Transverse colon (tissue), 4 donors: ENCODE measurements around the gene DOCK6. TPM values are rescaled to one million over a fixed set of nuclear protein-coding genes. Genes with fewer than 3 reads are reported as not detected.
"Not testable (repeated sequence)": the region's sequence is repeated elsewhere in the genome, so short reads cannot be mapped to it uniquely, and the experiment has no call there.

Source experiments
- DNase-seq: peaks from one replicate; pipeline ENCODE4 v3.0.0-alpha.2; 2019
- H3K27ac ChIP-seq, 4 donors: fragments of 200-600 bp; sonication (generic); 2 replicates each; pipeline ENCODE4 v1.5.1; 2016 to 2018; ENCODE audit warnings: inconsistent platforms in 4 of 4
- H3K27me3 ChIP-seq: fragments of 200-600 bp; sonication (generic); 2 replicates; pipeline ENCODE4 v1.5.1; 2017; ENCODE audit warnings: inconsistent platforms
- H3K36me3 ChIP-seq, 4 donors: fragments of 200-600 bp; sonication (generic); 2 replicates each; pipeline ENCODE4 v1.5.1; 2017 to 2019; ENCODE audit warnings: inconsistent platforms in 4 of 4
- H3K4me1 ChIP-seq, 4 donors: fragments of 200-600 bp; sonication (generic); 2 replicates each; pipeline ENCODE4 v1.5.1; 2017 to 2020; ENCODE audit warnings: inconsistent platforms in 4 of 4
- H3K4me3 ChIP-seq, 4 donors: fragments of 200-600 bp; sonication (generic); 1 replicate in 1 of 4; 2 replicates in 3 of 4; pipeline versions ENCODE4 v1.5.1 to v1.6.1; 2017 to 2019; ENCODE audit warnings: inconsistent platforms in 4 of 4
- H3K9me3 ChIP-seq, 2 donors: fragments of 200-600 bp; sonication (generic); 2 replicates each; pipeline ENCODE4 v1.5.1; 2017 to 2019; ENCODE audit warnings: inconsistent platforms in 2 of 2
- EP300 ChIP-seq: sonication (generic); formaldehyde crosslinking; IDR thresholded peaks from one replicate; pipeline ENCODE4 v1.6.1; 2017; ENCODE audit warnings: antibody characterized with exemption, low read depth
- POLR2A ChIP-seq: fragments of 450-650 bp; IDR thresholded peaks from one replicate; pipeline ENCODE4 v1.6.1; 2016; ENCODE audit warnings: antibody characterized with exemption, mild to moderate bottlenecking, moderate library complexity
- POLR2AphosphoS5 ChIP-seq, 3 donors: sonication (generic); formaldehyde crosslinking; IDR thresholded peaks; one replicate each; pipeline ENCODE4 v1.6.1; 2016; ENCODE audit warnings: antibody characterized with exemption in 3 of 3
- WGBS, 2 donors: methylation state at CpG; one replicate each; pipeline ENCODE4 v1.1.5; 2018; ENCODE audit warnings: low coverage in 1 of 2; 5-methylcytosine and 5-hydroxymethylcytosine counted together
- in situ Hi-C, 4 donors: fragments of 200-750 bp; cut with MboI; loops; one replicate each; pipeline versions ENCODE4 v1.15.0 to v1.15.1; 2017; ENCODE audit warnings: low sequenced_read_pairs in 3 of 4, low pct_ligation_motif_present in 1 of 4, low pct_unique_long_range_greater_than_20kb in 1 of 4
- intact Hi-C: fragments of 100-400 bp; cut with DNase I; formaldehyde crosslinking; loops from one replicate; pipeline ENCODE4 v1.15.1; 2023; ENCODE audit warnings: low total_unique reads
- total RNA-seq, 4 donors: library from RNA; depleted of rRNA; stranded (reverse); fragments of >200 nt; gene quantifications; one replicate each; pipeline ENCODE4 v1.1.0, GENCODE V29; 2016
- TF ChIP-seq, protein P1 (sequence below), 5 experiments: fragments of 200-600 bp in 3 of 5; fragments of 450-650 bp in 2 of 5; sonication (generic) in 3 of 5; IDR thresholded peaks; 1 replicate in 2 of 5; 2 replicates in 3 of 5; pipeline ENCODE4 v1.5.1; 2016 to 2017; ENCODE audit warnings: antibody characterized with exemption in 5 of 5, inconsistent platforms in 3 of 5, mild to moderate bottlenecking in 2 of 5, moderate library complexity in 1 of 5

Gene DOCK6
- total RNA-seq, 4 donors from 2014 or later, result 66.4 to 268 (median 78.4) TPM

GRCh38 chr19:11181488-11181887, 80.8 kb downstream of the DOCK6 start:
- WGBS, 2 donors, result 90 to 100% methylated on average over 1 to 4 of the region's 4 CpGs
- Histone ChIP-seq H3K36me3 (no peaks in the 10 kb centered on the region), H3K4me3 (no peak overlapping the region), H3K4me1 (peaks cover 15 to 37% (median 17%) of the 10 kb centered on the region in 4 donors), H3K27me3 (no peaks in the 10 kb centered on the region), H3K27ac (peak overlapping the region; percentile 52 to 96 (median 78)), H3K9me3 (no peaks in the 10 kb centered on the region)
- DNase-seq, result no peak
- in situ Hi-C loops, result no loop called here
- TF ChIP-seq POLR2A (no peak), EP300 (no peak), POLR2AphosphoS5 (IDR thresholded peaks at IDR 0.05) (no peak)
- TF ChIP-seq, protein P1, sequence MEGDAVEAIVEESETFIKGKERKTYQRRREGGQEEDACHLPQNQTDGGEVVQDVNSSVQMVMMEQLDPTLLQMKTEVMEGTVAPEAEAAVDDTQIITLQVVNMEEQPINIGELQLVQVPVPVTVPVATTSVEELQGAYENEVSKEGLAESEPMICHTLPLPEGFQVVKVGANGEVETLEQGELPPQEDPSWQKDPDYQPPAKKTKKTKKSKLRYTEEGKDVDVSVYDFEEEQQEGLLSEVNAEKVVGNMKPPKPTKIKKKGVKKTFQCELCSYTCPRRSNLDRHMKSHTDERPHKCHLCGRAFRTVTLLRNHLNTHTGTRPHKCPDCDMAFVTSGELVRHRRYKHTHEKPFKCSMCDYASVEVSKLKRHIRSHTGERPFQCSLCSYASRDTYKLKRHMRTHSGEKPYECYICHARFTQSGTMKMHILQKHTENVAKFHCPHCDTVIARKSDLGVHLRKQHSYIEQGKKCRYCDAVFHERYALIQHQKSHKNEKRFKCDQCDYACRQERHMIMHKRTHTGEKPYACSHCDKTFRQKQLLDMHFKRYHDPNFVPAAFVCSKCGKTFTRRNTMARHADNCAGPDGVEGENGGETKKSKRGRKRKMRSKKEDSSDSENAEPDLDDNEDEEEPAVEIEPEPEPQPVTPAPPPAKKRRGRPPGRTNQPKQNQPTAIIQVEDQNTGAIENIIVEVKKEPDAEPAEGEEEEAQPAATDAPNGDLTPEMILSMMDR (IDR thresholded peaks at IDR 0.05), result no peak
- intact Hi-C loops, result no loop called here

DNA sequence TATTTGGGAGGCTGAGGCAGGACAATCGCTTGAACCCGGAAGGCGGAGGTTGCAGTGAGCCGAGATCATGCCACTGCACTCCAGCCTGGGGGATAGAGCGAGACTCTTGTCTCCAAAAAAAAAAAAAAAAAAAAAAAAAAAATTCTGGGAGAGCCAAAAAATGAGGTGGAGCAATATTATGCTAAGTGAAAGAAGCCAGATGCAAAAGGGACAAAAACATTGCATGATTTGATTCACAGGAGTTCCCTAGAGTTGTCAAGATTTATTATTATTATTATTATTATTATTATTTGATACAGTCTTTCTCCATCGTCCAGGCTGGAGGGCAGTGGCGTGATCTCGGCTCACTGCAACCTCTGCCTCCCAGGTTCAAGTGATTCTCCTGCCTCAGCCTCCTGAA, 81.3 kb downstream of the DOCK6 start:
- intact Hi-C loops, in situ Hi-C loops, H3K36me3 ChIP-seq, H3K4me3 ChIP-seq, H3K9me3 ChIP-seq, H3K27me3 ChIP-seq, DNase-seq: not testable (repeated sequence)
- H3K27ac ChIP-seq, result peak overlapping the region; percentile 52 to 96 (median 78)
- peaks cover 15 to 37% (median 17%) of the 10 kb centered on the region in 4 donors for H3K4me1 ChIP-seq
- TF ChIP-seq POLR2AphosphoS5 (IDR thresholded peaks at IDR 0.05), result peak in 2 of 3 donors; percentile 37 to 47
- 74% methylated on average over 8 of the region's 8 CpGs; no CpG with 5 or more reads in 1 of the 2 donors for WGBS, 2 donors

GRCh38 chr19:11180346-11180745, 82.0 kb downstream of the DOCK6 start:
- no peak for TF ChIP-seq EP300
- TF ChIP-seq POLR2AphosphoS5 (IDR thresholded peaks at IDR 0.05), result no peak
- TF ChIP-seq POLR2A, result no peak
- TF ChIP-seq, protein P1 (IDR thresholded peaks at IDR 0.05), result no peak
- DNase-seq, result no peak
- intact Hi-C loops (no loop called here), in situ Hi-C loops (no loop called here)
- no peaks in the 10 kb centered on the region for H3K9me3 ChIP-seq
- no peak overlapping the region for H3K4me3 ChIP-seq
- peaks cover 12 to 32% (median 16%) of the 10 kb centered on the region in 4 donors for H3K4me1 ChIP-seq
- no peaks in the 10 kb centered on the region for H3K27me3 ChIP-seq
- peak overlapping the region; percentile 52 to 96 (median 78) for H3K27ac ChIP-seq
- WGBS, 2 donors, result 51% methylated on average over 8 of the region's 8 CpGs; no CpG with 5 or more reads in 1 of the 2 donors
- H3K36me3 ChIP-seq, result no peaks in the 10 kb centered on the region

GRCh38 chr19:11179716-11180297, 82.5 kb downstream of the DOCK6 start:
- 56% methylated on average over 11 of the region's 11 CpGs; no CpG with 5 or more reads in 1 of the 2 donors for WGBS, 2 donors
- Histone ChIP-seq H3K4me3 (peak overlapping the region in 1 of 4 donors; percentile 9), H3K27me3 (no peaks in the 10 kb centered on the region), H3K4me1 (peaks cover 8 to 27% (median 15%) of the 10 kb centered on the region in 4 donors), H3K36me3 (no peaks in the 10 kb centered on the region), H3K27ac (peak overlapping the region; percentile 52 to 96 (median 78)), H3K9me3 (no peaks in the 10 kb centered on the region)
- TF ChIP-seq, protein P1 (IDR thresholded peaks at IDR 0.05), result no peak
- TF ChIP-seq EP300 (no peak), POLR2AphosphoS5 (IDR thresholded peaks at IDR 0.05) (no peak), POLR2A (no peak)
- DNase-seq, result no peak
- intact Hi-C loops (no loop called here), in situ Hi-C loops (no loop called here)

GRCh38 chr19:11179145-11179465, 83.2 kb downstream of the DOCK6 start:
- in situ Hi-C loops, H3K4me3 ChIP-seq, intact Hi-C loops, H3K9me3 ChIP-seq, H3K36me3 ChIP-seq, DNase-seq, H3K27me3 ChIP-seq: not testable (repeated sequence)
- 77 to 83% methylated on average over 1 to 9 of the region's 9 CpGs for WGBS, 2 donors
- peak overlapping the region; percentile 52 to 96 (median 78) for H3K27ac ChIP-seq
- H3K4me1 ChIP-seq, result peaks cover 8 to 22% (median 15%) of the 10 kb centered on the region in 4 donors
